IgD-negative memory B cell (primary cell): ENCODE data around the gene NKX2-3. TPM values are rescaled to one million over a fixed set of nuclear protein-coding genes. Genes with fewer than 3 reads are reported as not detected.

ENCODE experiments used
- H3K27ac Mint-ChIP-seq, 3 donors: one replicate each; pipeline ENCODE4 v1.8.0; 2020 to 2022; ENCODE audit warnings: mild to moderate bottlenecking in 3 of 3, mixed read lengths in 3 of 3, moderate library complexity in 1 of 3
- H3K27me3 Mint-ChIP-seq: one replicate; pipeline ENCODE4 v1.8.0; 2021; ENCODE audit warnings: mixed read lengths
- H3K36me3 Mint-ChIP-seq: one replicate; pipeline ENCODE4 v1.8.0; 2020; ENCODE audit warnings: mild to moderate bottlenecking, mixed read lengths
- H3K4me1 Mint-ChIP-seq, 3 donors: one replicate each; pipeline ENCODE4 v1.8.0; 2020 to 2022; ENCODE audit warnings: mixed read lengths in 3 of 3, mild to moderate bottlenecking in 1 of 3
- H3K4me3 Mint-ChIP-seq, 4 donors: one replicate each; pipeline ENCODE4 v1.8.0; 2020 to 2022; ENCODE audit warnings: mild to moderate bottlenecking in 4 of 4, mixed read lengths in 4 of 4, moderate library complexity in 3 of 4
- H3K9me3 Mint-ChIP-seq, 3 donors: one replicate each; pipeline ENCODE4 v1.8.0; 2020 to 2021; ENCODE audit warnings: mixed read lengths in 3 of 3, mild to moderate bottlenecking in 1 of 3
- polyA plus RNA-seq: library from polyadenylated mRNA; unstranded; fragments of 300-500 nt; fragmentation: Illumina TruSeq; gene quantifications from one replicate; pipeline ENCODE4 v1.2.3, GENCODE V29; 2021

NKX2-3 gene
- polyA plus RNA-seq, 1 donor from 2014 or later = not detected

DNA sequence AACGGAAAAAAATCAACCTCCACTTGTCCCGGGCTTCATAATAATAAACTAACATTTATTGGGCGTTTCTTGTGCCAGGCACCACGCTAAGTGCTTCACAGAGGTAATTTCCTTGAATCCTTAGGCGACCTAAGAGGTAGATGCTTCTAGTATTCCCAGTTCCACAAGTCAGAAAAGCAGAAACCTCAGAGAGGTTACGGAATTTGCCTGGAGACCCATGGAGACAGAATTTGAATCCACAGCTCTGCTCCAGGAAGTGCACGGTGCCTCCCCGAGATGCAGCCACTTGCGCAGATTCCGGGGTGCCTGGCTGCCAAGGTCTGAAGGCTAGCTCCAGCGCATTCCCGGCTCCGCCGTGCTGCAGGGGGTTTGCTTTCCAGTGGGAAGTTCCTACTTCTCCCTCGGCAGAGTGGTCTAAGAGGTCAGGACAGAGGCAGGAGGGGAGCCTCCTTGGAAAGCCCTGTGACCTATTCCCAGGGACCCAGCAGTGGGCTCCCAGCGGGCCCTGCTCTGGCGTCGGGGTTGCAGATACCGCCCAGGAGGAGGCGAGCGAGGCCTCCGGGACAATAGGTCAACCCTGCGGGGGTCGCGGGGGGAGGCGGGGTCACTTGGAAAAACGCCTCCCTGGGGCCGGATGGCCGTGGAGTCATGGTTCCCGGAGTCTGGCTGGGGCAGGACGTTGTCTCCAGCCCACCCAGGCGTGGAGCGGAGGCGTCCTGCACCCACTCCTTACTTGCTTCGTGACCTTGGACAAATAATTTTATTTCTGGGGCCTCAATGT, 10.1 kb upstream of the NKX2-3 start:
- H3K36me3 Mint-ChIP-seq = peaks cover 3% of the 10 kb centered on the region
- peak overlapping the region in 1 of 4 donors; percentile 17 for H3K4me3 Mint-ChIP-seq
- H3K4me1 Mint-ChIP-seq = peaks cover 1 to 6% (median 4%) of the 10 kb centered on the region in 3 donors
- peaks cover 0 to 3% (median 0%) of the 10 kb centered on the region in 3 donors for H3K9me3 Mint-ChIP-seq
- peak overlapping the region in 1 of 3 donors; percentile 2 for H3K27ac Mint-ChIP-seq
- peaks cover 63% of the 10 kb centered on the region for H3K27me3 Mint-ChIP-seq

DNA sequence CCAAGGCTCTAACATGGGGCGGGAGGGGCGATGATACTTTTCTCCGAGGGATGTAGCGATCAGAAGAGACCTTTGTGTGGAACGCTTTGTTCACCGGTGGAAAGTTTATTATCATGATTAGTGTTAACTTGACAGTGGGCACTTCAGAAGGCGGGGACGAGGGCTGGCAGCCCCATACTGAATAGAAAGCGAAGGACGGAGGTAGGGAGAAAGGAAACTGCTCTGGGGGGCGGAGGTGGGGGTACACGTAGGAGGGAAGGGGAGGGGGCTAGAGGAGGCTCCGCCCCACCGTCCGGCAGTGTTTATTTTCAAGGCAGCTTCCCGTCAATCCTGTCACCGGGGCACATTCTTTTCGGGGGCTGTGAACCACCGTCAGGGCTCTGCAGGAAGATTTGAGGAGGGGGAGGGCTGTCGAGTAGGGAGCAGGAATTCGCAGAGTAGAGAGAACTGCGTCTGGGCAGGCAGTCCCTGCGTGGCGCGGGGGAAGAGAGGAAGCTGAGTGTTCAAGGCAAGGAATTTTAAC, 9.4 kb upstream of the NKX2-3 start:
- H3K27me3 Mint-ChIP-seq = peaks cover 67% of the 10 kb centered on the region
- H3K9me3 Mint-ChIP-seq = peaks cover 0 to 3% (median 0%) of the 10 kb centered on the region in 3 donors
- H3K27ac Mint-ChIP-seq = peak overlapping the region in 1 of 3 donors; percentile 79
- H3K4me3 Mint-ChIP-seq = peak overlapping the region in 3 of 4 donors; percentile 23 to 79 (median 49)
- H3K36me3 Mint-ChIP-seq = peaks cover 3% of the 10 kb centered on the region
- peaks cover 1 to 6% (median 4%) of the 10 kb centered on the region in 3 donors for H3K4me1 Mint-ChIP-seq

DNA sequence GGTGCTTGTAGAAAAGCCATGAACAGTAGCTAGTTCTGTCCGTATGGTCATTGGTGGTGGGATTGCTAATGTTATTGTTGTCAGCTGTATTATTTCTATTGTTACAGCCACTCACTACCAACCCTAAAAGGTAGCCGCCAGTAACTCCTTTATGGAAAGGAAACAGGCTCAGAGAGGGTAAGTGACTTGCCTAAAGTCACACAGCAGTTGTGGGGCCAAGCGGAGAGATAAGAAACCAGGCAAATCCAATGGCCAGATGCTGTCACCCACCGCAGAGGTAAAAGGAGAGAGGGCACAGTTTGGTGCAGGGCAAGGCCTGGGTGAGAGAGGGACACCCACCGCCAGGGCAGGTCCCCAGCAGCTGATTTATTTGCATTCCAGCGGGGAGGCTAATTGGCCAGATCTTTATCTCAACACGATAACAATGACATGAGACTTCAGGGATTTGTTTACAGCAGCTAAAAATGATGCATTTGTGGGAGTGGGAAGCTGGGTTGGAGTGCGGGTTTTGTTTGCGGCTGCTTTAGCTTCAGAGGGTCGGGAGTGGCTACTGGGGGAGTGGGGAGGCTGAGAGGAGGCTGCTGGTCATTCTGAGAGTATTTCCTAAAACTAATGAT, 8.6 kb upstream of the NKX2-3 start:
- Mint-ChIP-seq H3K4me3 (peak overlapping the region in 1 of 4 donors; percentile 79), H3K4me1 (peaks cover 4 to 9% (median 6%) of the 10 kb centered on the region in 3 donors), H3K36me3 (peaks cover 3% of the 10 kb centered on the region), H3K9me3 (peaks cover 0 to 3% (median 0%) of the 10 kb centered on the region in 3 donors), H3K27ac (no peak overlapping the region), H3K27me3 (peaks cover 72% of the 10 kb centered on the region)

DNA sequence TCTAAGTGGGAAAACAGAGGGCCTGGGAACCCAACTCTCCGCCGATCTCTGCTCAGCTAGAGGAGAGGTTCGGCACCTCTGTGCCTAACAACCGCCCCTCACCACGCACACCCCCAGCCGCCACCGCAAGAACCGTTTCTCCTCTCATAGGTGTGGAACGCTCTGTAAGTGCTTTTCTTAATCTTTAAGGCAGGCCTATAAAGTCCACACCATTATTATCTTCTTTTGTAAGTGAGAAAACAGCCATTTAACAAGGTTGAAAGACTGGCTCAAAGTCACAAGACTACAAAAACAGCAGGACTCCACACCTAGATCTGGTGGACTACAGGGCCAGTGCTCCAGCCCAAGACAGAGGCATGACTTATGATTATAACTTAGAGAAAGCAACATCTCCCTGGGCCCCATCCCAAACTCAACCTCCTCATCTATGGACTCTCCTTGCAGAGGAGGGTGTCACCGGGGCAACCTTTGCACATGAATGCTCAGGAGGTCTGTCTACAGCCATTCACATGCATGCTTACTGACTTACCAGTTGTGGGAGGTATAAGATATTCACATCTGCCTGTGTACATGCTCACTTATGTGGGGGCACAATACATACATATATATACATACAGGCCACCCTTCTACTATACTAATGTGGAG, 7.9 kb upstream of the NKX2-3 start:
- H3K4me3 Mint-ChIP-seq = no peak overlapping the region
- peaks cover 0 to 3% (median 0%) of the 10 kb centered on the region in 3 donors for H3K9me3 Mint-ChIP-seq
- peaks cover 73% of the 10 kb centered on the region for H3K27me3 Mint-ChIP-seq
- H3K27ac Mint-ChIP-seq = no peak overlapping the region
- H3K4me1 Mint-ChIP-seq = peaks cover 5 to 13% (median 6%) of the 10 kb centered on the region in 3 donors
- peaks cover 3% of the 10 kb centered on the region for H3K36me3 Mint-ChIP-seq

DNA sequence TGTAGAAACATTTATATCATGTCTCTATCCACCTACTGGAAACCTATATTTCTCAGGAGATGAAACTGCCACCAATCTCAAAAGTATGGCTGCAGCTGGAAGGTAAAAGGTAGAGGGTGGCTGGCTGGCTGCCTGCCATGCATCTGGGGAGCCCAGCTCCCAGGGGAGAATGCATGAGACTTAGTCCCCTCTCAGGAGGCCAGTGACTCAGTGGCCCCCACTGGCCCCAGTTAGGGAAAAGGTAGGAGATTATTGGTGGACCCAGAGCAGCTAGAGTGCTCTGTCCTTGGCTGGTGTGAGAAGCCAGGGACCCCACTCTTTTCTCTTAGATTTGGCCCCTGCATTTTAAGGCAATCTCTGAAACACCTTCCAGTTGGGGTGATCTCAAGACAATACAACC, 6.8 kb upstream of the NKX2-3 start:
- Mint-ChIP-seq H3K4me3 (no peak overlapping the region), H3K36me3 (peaks cover 3% of the 10 kb centered on the region), H3K4me1 (peaks cover 8 to 15% (median 11%) of the 10 kb centered on the region in 3 donors), H3K27me3 (peaks cover 73% of the 10 kb centered on the region), H3K9me3 (peaks cover 0 to 7% (median 0%) of the 10 kb centered on the region in 3 donors), H3K27ac (no peak overlapping the region)

DNA sequence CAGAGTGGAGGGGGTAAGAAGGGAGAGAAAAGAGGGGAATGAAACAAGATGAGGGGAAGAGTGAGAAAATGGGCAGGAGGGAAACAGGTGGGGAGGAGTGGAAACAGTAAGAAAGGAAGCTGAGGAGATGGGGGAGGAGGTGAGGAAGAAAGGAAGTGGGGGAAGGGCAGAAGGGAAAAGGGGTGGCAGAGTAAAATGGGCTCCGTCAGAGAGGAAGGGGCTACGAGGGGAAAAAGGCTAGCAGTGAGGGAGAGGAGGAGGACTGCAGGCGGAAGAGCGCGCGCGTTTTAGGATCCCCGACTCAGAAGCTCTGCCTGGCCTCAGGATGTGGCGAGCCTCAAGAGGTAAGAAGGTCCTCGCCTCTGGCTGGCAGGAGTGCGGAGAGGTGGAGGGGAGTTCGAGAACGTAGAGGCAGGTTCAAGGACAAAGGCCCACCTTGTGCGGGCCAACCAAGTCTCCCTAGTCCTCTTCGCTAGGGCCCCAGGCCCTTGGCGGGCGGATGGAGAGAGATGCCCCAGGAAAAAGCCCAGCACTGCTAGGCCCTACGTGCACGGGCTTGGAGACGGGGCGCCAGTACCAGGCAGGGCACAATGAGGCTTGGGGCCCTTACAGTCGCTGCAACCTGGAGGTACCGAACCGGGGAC, 5.8 kb upstream of the NKX2-3 start:
- peaks cover 8 to 17% (median 14%) of the 10 kb centered on the region in 3 donors for H3K4me1 Mint-ChIP-seq
- peaks cover 3% of the 10 kb centered on the region for H3K36me3 Mint-ChIP-seq
- H3K9me3 Mint-ChIP-seq = peaks cover 0 to 8% (median 3%) of the 10 kb centered on the region in 3 donors
- H3K27ac Mint-ChIP-seq = no peak overlapping the region
- H3K27me3 Mint-ChIP-seq = peaks cover 77% of the 10 kb centered on the region
- no peak overlapping the region for H3K4me3 Mint-ChIP-seq

DNA sequence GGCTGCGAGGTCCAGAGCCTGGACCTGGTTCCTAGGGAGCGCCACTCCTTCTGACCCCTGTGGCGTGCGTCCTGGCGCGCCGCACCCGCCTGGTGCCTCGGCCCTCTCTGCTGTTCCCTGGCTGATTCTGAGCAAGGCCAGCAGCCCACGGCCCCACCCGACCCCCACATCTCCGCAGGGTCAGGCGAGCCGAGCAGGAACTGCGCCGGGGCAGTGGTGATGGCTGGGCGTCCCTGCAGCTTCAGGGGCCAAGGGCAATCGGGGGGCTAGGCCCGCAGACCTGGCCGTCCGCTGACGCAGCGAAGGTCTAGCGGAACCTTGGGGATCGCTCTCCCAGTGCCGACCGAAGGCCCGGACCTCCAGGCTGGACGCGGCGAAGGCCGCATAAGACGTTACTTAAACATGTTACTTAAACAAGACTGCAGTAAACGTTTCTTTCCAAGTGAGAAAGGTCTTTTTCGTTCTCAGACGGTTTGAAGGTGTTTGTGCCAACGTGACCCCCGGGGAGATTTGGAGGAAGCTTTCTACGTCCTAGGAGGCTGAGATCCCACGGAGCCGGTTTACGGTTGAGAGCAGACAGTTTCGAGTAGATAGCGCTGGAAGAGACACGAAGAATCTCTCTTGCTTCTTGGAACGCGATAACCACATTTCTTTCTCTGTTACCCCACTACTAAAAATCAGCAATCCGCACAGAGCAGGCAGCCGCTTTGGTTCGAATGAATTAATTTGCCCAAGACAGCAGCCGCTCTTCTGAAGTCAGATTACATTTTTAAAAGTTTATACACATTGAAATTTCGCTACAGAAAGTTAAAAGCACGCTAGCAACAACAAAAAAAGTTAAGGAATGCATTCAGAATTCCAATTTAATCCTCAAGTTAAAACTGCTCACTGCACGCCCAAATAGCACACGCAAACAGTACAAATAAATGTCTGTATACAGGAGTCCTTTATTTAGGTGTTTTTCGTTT, 4.9 kb upstream of the NKX2-3 start:
- H3K9me3 Mint-ChIP-seq = peaks cover 0 to 9% (median 3%) of the 10 kb centered on the region in 3 donors
- H3K36me3 Mint-ChIP-seq = peaks cover 3% of the 10 kb centered on the region
- H3K4me3 Mint-ChIP-seq = peak overlapping the region in 2 of 4 donors; percentile 13 to 29
- H3K27me3 Mint-ChIP-seq = peaks cover 82% of the 10 kb centered on the region
- H3K27ac Mint-ChIP-seq = peak overlapping the region in 1 of 3 donors; percentile 68
- H3K4me1 Mint-ChIP-seq = peaks cover 8 to 25% (median 22%) of the 10 kb centered on the region in 3 donors

DNA sequence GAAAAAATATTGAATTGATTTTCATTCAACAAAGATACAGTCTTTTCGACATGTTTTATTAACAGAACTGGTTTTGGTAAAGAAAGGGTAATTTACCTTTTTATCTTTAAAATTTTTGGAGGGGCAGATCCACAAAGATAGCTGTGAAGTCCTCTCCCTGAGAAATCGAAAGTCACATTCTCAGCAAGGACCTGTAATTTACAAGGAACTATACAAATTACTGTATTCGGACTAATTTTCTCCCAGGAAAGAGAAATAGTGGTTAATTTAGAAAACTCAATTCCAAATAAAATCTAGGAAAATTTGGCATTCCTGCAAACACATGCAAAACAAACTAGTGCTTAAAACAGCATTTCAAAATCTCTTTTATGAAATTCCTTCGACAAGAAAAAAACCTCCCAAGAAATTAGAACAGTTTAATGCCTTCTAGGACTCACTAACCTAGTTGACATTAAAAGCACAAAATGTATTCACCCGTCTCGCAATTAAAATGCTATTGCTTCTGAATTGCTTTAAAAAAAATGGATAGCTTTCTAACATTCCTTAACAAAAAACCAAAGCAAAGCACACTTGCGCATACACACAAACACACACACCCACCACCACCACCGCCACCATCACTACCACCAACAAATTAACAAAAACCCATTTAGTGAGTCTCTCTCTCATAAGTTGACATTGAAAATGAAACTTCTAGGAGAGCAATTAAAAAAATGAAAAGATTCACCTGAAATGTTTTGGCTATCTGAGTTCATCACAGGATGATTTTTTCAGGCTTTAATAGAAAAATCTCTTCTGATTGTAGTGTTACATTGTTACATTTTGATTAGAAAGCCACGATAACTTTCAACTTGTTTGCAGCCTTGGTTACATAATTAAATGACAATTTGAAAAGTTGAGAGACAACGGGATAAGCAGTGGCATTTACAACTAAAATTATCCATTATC, 4.0 kb upstream of the NKX2-3 start:
- Mint-ChIP-seq H3K27ac (peak overlapping the region in 1 of 3 donors; percentile 54), H3K9me3 (peaks cover 0 to 9% (median 3%) of the 10 kb centered on the region in 3 donors), H3K27me3 (peaks cover 82% of the 10 kb centered on the region), H3K4me3 (peak overlapping the region in 3 of 4 donors; percentile 43 to 55 (median 46)), H3K4me1 (peaks cover 4 to 28% (median 25%) of the 10 kb centered on the region in 3 donors), H3K36me3 (no peaks in the 10 kb centered on the region)

DNA sequence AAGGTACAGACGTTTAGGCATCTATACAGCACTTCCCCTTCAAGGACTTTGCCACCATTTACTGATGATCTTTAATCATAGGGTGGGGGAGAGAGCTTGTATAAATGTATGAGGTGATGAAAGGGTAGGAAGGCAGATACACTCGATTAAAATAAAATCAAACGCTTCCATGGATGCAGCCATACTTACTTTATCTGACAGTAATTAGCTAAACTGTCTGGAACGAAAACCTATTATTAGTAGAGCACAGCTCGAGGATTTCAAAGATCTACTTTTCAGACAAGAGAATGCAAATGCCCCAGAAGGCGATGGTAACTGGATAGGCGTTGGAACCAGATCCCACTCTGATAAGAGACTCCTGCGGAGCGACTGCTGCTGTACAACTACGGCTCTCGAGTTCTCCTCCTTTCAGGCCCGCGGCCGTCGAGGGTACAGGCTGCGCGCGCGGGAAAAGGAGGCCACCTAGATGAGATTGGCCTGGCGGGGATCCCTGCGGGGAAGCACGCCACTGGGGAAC, 3.1 kb upstream of the NKX2-3 start:
- peaks cover 84% of the 10 kb centered on the region for H3K27me3 Mint-ChIP-seq
- H3K4me3 Mint-ChIP-seq = peak overlapping the region in 3 of 4 donors; percentile 43 to 75 (median 46)
- no peaks in the 10 kb centered on the region for H3K36me3 Mint-ChIP-seq
- peaks cover 10 to 32% (median 28%) of the 10 kb centered on the region in 3 donors for H3K4me1 Mint-ChIP-seq
- H3K27ac Mint-ChIP-seq = peak overlapping the region in 2 of 3 donors; percentile 31 to 54
- peaks cover 0 to 9% (median 3%) of the 10 kb centered on the region in 3 donors for H3K9me3 Mint-ChIP-seq

DNA sequence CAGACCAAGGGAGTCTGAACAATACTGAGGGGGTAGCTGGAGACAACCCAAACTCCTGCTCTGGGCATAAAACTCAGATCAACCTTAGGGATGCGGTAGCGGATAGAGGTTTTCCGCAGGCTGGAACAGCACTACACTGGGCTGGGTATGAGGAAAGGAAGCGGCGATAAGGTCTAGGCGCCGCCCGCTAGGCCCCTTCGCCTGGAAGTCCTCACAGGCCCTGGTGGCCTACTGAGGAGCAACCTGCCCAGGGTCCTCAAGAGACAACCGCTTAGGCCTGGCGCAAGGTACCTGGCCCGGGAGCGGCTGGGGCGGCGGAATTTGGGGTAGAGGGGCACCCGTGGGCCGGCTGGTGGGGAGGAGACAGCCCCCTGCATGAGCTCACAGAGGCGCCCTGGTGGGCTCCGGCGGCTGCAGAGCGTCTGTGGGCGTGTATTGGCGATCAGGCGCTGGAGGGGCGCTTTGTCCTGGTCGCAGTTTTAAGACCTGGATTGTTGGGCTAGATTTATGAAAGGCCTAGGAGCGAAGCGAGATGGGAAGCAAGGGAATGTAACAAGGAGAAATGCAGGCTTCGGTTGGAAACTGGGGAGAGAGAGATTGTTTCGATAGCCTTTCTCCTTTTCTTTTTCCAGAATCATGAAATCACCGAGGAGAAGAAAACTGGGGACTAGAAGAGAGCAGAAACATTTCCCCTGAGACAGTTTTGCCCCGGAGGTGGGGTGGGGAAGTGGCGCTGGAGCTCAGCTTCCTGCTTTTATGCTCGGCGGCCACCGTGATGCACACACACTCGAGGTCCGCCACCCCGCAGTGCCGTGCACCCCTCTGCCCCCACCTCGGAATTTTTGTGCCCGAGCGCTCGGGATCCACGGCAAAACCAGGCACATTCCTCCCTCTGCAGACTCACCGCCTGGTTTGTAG, 2.4 kb upstream of the NKX2-3 start:
- Mint-ChIP-seq H3K9me3 (peaks cover 0 to 9% (median 3%) of the 10 kb centered on the region in 3 donors), H3K4me1 (peaks cover 12 to 34% (median 28%) of the 10 kb centered on the region in 3 donors), H3K36me3 (no peaks in the 10 kb centered on the region), H3K27me3 (peaks cover 84% of the 10 kb centered on the region), H3K27ac (peak overlapping the region; percentile 66 to 91 (median 73)), H3K4me3 (peak overlapping the region; percentile 44 to 88 (median 62))

DNA sequence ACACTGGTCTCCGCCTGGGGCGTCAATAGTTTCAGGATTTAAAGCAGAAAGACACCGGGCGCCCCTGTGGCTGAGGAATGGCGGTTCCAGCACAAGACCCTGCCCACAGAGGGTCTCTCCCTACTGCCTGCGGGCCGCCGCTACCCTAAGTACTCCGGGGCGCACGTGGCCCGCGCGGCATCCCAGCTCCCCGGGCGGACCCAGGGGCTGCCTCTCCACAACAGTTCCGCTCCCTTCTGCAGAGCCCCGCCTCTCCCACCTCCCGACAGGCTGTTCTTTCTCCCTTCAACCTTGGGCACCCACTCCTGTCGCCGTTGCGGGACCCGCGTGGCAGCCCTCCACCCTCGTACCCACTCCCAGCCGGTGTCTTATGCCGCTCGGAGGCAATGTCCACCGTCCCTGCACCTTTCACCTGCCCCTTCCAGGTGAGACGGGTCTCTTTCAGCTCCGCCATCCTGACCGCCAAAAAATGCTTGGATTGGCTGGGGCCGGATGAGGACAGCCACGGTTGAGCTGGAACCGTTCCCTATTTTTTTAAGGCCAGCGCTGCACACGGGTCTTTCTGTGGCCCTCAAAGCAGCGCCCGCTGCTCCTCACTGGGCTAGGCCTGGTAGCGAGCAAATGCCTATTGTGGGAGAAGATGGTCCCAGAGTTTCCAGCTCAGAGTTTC, 1.6 kb upstream of the NKX2-3 start:
- Mint-ChIP-seq H3K4me3 (peak overlapping the region; percentile 4 to 88 (median 72)), H3K36me3 (no peaks in the 10 kb centered on the region), H3K27me3 (peaks cover 81% of the 10 kb centered on the region), H3K27ac (peak overlapping the region in 2 of 3 donors; percentile 76 to 88), H3K4me1 (peaks cover 12 to 35% (median 31%) of the 10 kb centered on the region in 3 donors), H3K9me3 (peaks cover 0 to 9% (median 3%) of the 10 kb centered on the region in 3 donors)
